ENCODE results near the gene DAPK2.

DNA sequence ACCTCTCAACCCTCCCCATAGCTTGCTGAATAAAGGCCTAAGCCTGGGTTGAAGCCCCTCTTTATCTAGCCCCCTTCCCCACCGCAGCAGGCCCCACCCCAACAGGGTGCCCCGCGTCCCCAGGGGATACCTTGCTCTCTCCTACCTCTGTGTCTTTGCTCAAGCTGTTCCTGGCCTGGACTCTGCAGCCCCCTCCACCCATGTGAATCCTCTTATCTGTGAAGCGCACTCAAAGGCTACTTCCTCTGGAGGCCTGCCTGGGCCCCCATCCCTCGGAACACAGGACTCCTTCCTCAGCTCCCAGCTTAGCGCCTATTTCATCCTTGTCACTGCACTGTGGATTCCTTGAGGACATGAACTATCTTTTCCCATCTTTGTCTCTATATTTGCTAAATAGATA is 151.1 kb downstream of the DAPK2 start:
- TF ChIP-seq, protein P1, sequence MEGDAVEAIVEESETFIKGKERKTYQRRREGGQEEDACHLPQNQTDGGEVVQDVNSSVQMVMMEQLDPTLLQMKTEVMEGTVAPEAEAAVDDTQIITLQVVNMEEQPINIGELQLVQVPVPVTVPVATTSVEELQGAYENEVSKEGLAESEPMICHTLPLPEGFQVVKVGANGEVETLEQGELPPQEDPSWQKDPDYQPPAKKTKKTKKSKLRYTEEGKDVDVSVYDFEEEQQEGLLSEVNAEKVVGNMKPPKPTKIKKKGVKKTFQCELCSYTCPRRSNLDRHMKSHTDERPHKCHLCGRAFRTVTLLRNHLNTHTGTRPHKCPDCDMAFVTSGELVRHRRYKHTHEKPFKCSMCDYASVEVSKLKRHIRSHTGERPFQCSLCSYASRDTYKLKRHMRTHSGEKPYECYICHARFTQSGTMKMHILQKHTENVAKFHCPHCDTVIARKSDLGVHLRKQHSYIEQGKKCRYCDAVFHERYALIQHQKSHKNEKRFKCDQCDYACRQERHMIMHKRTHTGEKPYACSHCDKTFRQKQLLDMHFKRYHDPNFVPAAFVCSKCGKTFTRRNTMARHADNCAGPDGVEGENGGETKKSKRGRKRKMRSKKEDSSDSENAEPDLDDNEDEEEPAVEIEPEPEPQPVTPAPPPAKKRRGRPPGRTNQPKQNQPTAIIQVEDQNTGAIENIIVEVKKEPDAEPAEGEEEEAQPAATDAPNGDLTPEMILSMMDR (conservative IDR thresholded peaks at IDR 0.05; ENCODE audit: low read depth, low read length) = no peak
- no peak for TF ChIP-seq CHD1 (IDR thresholded peaks at IDR 0.05; ENCODE audit: low read depth, low read length)
- no peak for TF ChIP-seq MAFK (IDR thresholded peaks at IDR 0.05; ENCODE audit: low read depth, low read length)
- TF ChIP-seq POLR2A (IDR thresholded peaks at IDR 0.05; ENCODE audit: low read depth, low read length) = no peak
- TF ChIP-seq, protein P2, sequence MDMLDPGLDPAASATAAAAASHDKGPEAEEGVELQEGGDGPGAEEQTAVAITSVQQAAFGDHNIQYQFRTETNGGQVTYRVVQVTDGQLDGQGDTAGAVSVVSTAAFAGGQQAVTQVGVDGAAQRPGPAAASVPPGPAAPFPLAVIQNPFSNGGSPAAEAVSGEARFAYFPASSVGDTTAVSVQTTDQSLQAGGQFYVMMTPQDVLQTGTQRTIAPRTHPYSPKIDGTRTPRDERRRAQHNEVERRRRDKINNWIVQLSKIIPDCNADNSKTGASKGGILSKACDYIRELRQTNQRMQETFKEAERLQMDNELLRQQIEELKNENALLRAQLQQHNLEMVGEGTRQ (IDR thresholded peaks at IDR 0.05; ENCODE audit: low read depth, low read length) = no peak
- TF ChIP-seq BHLHE40 (IDR thresholded peaks at IDR 0.05; ENCODE audit: low read depth, low read length) = no peak
- TF ChIP-seq SMC3 (IDR thresholded peaks at IDR 0.05; ENCODE audit: low read depth, low read length) = no peak
- TF ChIP-seq CEBPB (IDR thresholded peaks at IDR 0.05; ENCODE audit: low read depth, low read length) = no peak
- TF ChIP-seq RFX5 (IDR thresholded peaks at IDR 0.05; ENCODE audit: low read depth, low read length) = no peak
- no peak for TF ChIP-seq RCOR1 (IDR thresholded peaks at IDR 0.05; ENCODE audit: insufficient replicate concordance, low read length)
